ENCODE data around the gene SPEF1.
A peak's percentile ranks its signal among the peaks of the same experiment; 100 is the strongest.

SPEF1 gene

DNA sequence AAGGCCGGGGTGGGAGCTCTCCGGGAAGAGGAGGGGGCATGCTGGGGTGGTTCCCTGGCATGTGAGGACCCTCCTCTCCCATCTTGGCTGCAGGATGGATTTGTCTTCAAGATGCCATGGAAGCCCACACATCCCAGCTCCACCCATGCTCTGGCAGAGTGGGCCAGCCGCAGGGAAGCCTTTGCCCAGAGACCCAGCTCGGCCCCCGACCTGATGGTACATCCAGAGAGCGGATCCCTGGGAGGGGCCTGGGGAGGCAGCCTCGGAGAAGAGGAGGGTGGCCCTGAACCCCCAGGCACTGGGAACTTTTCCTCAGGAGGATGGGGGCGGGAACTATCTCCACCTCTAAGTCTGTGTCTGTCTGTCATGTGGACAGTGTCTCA is 19.6 kb upstream of the SPEF1 start:
- no peak for TF ChIP-seq CTCF (conservative IDR thresholded peaks at IDR 0.05; ENCODE audit: low read depth, low read length)

DNA sequence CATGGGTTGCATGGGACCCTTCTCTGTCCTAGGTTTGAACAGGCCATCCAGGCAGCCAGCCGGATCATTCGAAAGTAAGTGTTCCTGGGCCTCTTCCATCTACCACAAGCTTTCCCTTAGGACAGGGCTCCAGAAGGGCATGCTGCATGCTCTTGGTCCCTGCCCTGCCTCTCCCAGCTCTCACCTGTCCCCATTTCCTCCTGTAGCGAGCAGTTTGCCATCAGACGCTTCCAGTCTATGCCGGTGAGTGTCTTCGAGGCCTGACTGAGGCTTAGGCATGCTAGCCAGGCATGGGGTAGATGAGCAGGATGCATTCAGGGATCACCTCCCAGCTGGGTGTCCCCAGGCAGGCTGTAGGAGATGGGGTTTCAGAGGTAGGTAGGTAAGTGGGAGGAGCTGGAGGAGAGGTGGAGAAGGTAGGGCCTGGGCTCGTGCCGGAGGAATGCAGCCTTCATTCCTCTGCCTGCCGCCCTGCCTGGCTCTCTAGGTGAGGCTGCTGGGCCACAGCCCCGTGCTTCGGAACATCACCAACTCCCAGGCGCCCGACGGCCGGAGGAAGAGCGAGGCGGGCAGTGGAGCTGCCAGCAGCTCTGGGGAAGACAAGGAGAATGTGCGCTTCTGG is 19.1 kb upstream of the SPEF1 start:
- DNase-seq (ENCODE audit: low read depth): no peak
- no peak for TF ChIP-seq CTCF (conservative IDR thresholded peaks at IDR 0.05; ENCODE audit: low read depth, low read length)
- no peak overlapping the region for H3K4me3 ChIP-seq (ENCODE audit: low read depth, low read length)

More for the DNA sequence above, 19.6 kb upstream of the SPEF1 start:
- DNase-seq (ENCODE audit: low read depth): no peak
- H3K4me3 ChIP-seq (ENCODE audit: low read depth, low read length): no peak overlapping the region

DNA sequence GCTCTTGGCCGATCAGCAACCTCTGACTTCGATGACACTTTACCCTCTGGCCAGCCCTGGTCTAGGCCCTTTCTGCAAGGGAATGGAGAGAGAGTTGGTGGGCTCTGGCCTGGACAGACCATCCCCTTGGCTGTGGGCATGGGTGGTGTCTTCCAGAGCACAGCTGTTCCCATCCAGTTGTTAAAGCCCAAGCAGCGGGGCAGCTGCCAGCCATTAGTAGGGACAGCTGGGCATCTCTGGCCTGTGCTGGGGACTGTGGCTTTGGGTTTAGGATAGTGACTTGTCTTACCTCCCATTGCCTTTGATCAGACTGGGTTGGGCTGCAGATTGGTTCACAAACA is 17.6 kb upstream of the SPEF1 start:
- no peak for TF ChIP-seq CTCF (conservative IDR thresholded peaks at IDR 0.05; ENCODE audit: low read depth, low read length)
- H3K4me3 ChIP-seq (ENCODE audit: low read depth, low read length): no peak overlapping the region
- no peak for DNase-seq (ENCODE audit: low read depth)

DNA sequence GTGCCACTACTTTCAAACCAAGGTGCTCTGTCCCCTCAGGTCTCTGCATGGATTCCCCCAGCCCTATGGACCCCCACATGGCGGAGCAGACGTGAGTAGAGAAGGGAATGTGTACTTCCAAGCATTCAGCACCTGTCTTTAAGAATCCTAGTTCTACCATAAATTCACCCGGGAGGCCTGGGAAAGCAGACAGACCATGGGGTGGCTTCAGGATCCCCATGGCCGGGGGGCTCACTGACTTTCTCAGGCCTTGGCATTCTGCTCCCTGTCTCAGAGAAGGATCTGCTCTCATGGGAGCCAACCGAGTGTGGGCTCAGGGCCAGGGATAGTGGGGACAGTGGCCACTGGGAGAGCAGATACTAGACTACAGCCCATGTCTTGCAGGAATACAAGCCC is 17.1 kb upstream of the SPEF1 start:
- no peak for DNase-seq (ENCODE audit: low read depth)
- H3K4me3 ChIP-seq (ENCODE audit: low read depth, low read length): no peak overlapping the region
- no peak for TF ChIP-seq CTCF (conservative IDR thresholded peaks at IDR 0.05; ENCODE audit: low read depth, low read length)

DNA sequence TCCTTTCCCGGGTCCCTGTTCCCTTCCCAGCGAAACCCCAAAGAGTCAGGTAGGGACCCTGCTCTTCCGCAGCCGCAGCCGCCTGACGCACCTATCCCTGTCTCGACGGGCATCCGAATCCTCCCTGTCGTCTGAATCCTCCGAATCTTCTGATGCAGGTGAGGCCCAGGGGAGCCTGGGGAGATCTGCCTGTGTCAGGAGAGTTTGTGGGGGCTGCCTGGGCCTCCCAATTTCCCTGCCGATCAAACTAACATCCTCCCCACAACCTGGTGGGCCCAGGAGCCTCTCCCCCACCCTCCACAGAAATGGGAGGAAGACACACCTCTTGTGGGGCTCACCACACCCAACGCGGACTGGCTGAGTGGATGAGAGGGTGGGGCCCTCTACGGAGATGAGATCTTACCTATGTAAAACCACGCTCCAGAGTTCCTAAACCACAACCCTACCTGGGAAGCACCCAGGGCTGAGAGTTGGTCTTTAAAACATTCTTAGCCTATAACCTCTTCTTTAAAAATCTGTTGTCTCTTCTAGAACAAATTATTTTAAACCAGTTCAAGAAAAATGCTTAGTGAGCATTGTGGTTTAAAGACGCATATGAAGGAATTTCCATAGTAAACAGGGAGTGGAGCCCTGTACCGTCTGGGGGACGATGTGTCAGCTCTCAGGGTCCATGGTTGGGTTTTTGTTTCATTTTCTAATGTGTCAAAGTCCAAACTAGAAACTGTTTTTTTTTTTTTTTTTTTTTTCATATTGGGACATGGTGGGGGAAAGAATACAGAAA is 16.5 kb upstream of the SPEF1 start:
- DNase-seq (ENCODE audit: low read depth): peak; percentile 66
- TF ChIP-seq CTCF (conservative IDR thresholded peaks at IDR 0.05; ENCODE audit: low read depth, low read length): no peak
- peak overlapping the region; percentile 80 for H3K4me3 ChIP-seq (ENCODE audit: low read depth, low read length)

DNA sequence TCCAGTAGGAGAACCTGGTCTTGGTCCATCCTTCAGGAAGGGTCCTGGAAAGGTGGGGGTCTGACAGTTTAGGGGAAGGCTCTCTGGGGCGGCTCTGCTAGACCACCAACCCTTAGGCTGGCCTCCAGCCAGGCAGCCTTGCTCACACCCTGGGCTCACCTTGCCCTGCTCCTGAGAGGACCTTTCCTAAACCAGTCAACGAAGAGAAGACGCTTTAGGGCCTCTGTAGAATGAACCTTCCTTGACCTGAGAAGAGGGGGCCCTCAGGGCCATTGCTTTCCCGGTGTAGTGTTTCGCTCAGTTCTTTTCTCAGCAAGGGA is 15.9 kb upstream of the SPEF1 start:
- TF ChIP-seq CTCF (conservative IDR thresholded peaks at IDR 0.05; ENCODE audit: low read depth, low read length): no peak
- DNase-seq (ENCODE audit: low read depth): no peak
- peak overlapping the region; percentile 80 for H3K4me3 ChIP-seq (ENCODE audit: low read depth, low read length)

Measured in choroid plexus epithelial cell (primary cell).